Neural cell (in vitro differentiated cells): ENCODE results near the gene ZNF3. TPM values are rescaled to one million over a fixed set of nuclear protein-coding genes. Genes with fewer than 3 reads are reported as not detected.

Experiments used
- H2AFZ ChIP-seq: fragments of 200-600, 300-800 bp; sonication (generic), shearing (Covaris generic); 2 replicates; pipeline ENCODE4 v1.6.0; 2014; ENCODE audit warnings: low read depth, mild to moderate bottlenecking, antibody characterized with exemption, low read length, moderate library complexity
- H3F3A ChIP-seq: fragments of 200-600 bp; shearing (Covaris generic); 2 replicates; pipeline ENCODE4 v1.6.1; 2016; ENCODE audit warnings: mild to moderate bottlenecking, moderate library complexity, mixed read lengths, antibody characterized with exemption, low read length; ENCODE audit not compliant: insufficient read depth, poor library complexity, severe bottlenecking
- H3K27ac ChIP-seq: fragments of 200-600, 300-800 bp; sonication (generic), shearing (Covaris generic); 2 replicates; pipeline ENCODE4 v1.5.1; 2014; ENCODE audit warnings: mild to moderate bottlenecking, low read length, moderate library complexity
- H3K27me3 ChIP-seq: fragments of 300-800, 200-600 bp; sonication (generic), shearing (Covaris generic); 2 replicates; pipeline ENCODE4 v1.6.0; 2014; ENCODE audit warnings: mild to moderate bottlenecking, low read depth, low read length, moderate library complexity; ENCODE audit not compliant: insufficient read depth
- H3K36me3 ChIP-seq: fragments of 300-800, 200-600 bp; sonication (generic), shearing (Covaris generic); 2 replicates; pipeline ENCODE4 v1.5.1; 2014; ENCODE audit warnings: mild to moderate bottlenecking, antibody characterized with exemption, low read length, moderate library complexity; ENCODE audit not compliant: insufficient read depth
- H3K4me2 ChIP-seq: fragments of 300-800, 200-600 bp; sonication (generic), shearing (Covaris generic); 2 replicates; pipeline ENCODE4 v1.6.0; 2014; ENCODE audit warnings: mild to moderate bottlenecking, low read length
- H3K4me3 ChIP-seq: fragments of 300-800, 200-600 bp; sonication (generic), shearing (Covaris generic); 2 replicates; pipeline ENCODE4 v1.5.1; 2014; ENCODE audit warnings: mild to moderate bottlenecking, low read length, moderate library complexity
- H3K79me2 ChIP-seq: fragments of 200-600 bp; shearing (Covaris generic); replicated peaks from 2 replicates; pipeline ENCODE4 v1.6.0; 2014; ENCODE audit warnings: mild to moderate bottlenecking, low read length, moderate library complexity; ENCODE audit not compliant: insufficient read depth
- H3K9ac ChIP-seq: fragments of 300-800, 200-600 bp; sonication (generic), shearing (Covaris generic); 2 replicates; pipeline ENCODE4 v1.6.1; 2016; ENCODE audit warnings: mild to moderate bottlenecking, low read length, mixed read lengths
- H3K9me2 ChIP-seq: fragments of 200-600 bp; shearing (Covaris generic); 2 replicates; pipeline ENCODE4 v1.6.1; 2016; ENCODE audit warnings: mild to moderate bottlenecking, low read length, mixed read lengths; ENCODE audit not compliant: insufficient read depth
- H3K9me3 ChIP-seq: fragments of 200-600, 300-800 bp; sonication (generic), shearing (Covaris generic); 2 replicates; pipeline ENCODE4 v1.6.1; 2016; ENCODE audit warnings: mild to moderate bottlenecking, mixed run types, low read length, moderate library complexity, mixed read lengths
- H4K20me1 ChIP-seq: fragments of 200-600 bp; shearing (Covaris generic); 2 replicates; pipeline ENCODE4 v1.6.1; 2016; ENCODE audit warnings: mild to moderate bottlenecking, mixed run types; ENCODE audit not compliant: insufficient read depth
- EP300 ChIP-seq: fragments of 450-650 bp; conservative IDR thresholded peaks from 2 replicates; pipeline ENCODE4 v1.6.1; 2014; ENCODE audit warnings: antibody characterized with exemption, mild to moderate bottlenecking, moderate library complexity; ENCODE audit not compliant: poor library complexity, severe bottlenecking
- EZH2 ChIP-seq: fragments of 200-600, 300-800 bp; shearing (Covaris generic), sonication (generic); IDR thresholded peaks from 2 replicates; pipeline ENCODE4 v1.6.1; 2014; ENCODE audit warnings: antibody characterized with exemption, low read length, borderline replicate concordance, mild to moderate bottlenecking; ENCODE audit not compliant: insufficient read depth, poor library complexity, severe bottlenecking
- MXI1 ChIP-seq: fragments of 450-650 bp; conservative IDR thresholded peaks from 2 replicates; pipeline ENCODE4 v1.6.1; 2014; ENCODE audit warnings: antibody characterized with exemption, mild to moderate bottlenecking; ENCODE audit not compliant: poor library complexity, severe bottlenecking
- POLR2AphosphoS5 ChIP-seq: IDR thresholded peaks from 2 replicates; pipeline ENCODE4 v1.6.1; 2012
- RAD21 ChIP-seq: fragments of 450-650 bp; conservative IDR thresholded peaks from 2 replicates; pipeline ENCODE4 v1.6.1; 2014; ENCODE audit warnings: antibody characterized with exemption, mild to moderate bottlenecking, moderate library complexity
- SMC3 ChIP-seq: fragments of 450-650 bp; conservative IDR thresholded peaks from 2 replicates; pipeline ENCODE4 v1.6.1; 2014; ENCODE audit warnings: antibody characterized with exemption, mild to moderate bottlenecking, moderate library complexity; ENCODE audit not compliant: poor library complexity
- TAF1 ChIP-seq: IDR thresholded peaks from 2 replicates; pipeline ENCODE4 v1.6.1; 2012; ENCODE audit warnings: low read depth
- polyA plus RNA-seq: library from polyadenylated mRNA; depleted of rRNA; stranded (reverse); fragments of >200 nt; gene quantifications from 2 replicates; pipeline ENCODE4 v1.2.3, GENCODE V29; 2014
- TF ChIP-seq, protein P1 (sequence below): IDR thresholded peaks from 2 replicates; pipeline ENCODE4 v1.6.1; 2012; ENCODE audit warnings: borderline replicate concordance
- TF ChIP-seq, protein P2 (sequence below): fragments of 450-650 bp; IDR thresholded peaks from 2 replicates; pipeline ENCODE4 v1.5.1; 2014; ENCODE audit warnings: antibody characterized with exemption, mild to moderate bottlenecking, moderate library complexity; ENCODE audit not compliant: poor library complexity, severe bottlenecking

The ZNF3 gene
- polyA plus RNA-seq, 1 donor from 2014 or later, result 57.2 TPM

DNA sequence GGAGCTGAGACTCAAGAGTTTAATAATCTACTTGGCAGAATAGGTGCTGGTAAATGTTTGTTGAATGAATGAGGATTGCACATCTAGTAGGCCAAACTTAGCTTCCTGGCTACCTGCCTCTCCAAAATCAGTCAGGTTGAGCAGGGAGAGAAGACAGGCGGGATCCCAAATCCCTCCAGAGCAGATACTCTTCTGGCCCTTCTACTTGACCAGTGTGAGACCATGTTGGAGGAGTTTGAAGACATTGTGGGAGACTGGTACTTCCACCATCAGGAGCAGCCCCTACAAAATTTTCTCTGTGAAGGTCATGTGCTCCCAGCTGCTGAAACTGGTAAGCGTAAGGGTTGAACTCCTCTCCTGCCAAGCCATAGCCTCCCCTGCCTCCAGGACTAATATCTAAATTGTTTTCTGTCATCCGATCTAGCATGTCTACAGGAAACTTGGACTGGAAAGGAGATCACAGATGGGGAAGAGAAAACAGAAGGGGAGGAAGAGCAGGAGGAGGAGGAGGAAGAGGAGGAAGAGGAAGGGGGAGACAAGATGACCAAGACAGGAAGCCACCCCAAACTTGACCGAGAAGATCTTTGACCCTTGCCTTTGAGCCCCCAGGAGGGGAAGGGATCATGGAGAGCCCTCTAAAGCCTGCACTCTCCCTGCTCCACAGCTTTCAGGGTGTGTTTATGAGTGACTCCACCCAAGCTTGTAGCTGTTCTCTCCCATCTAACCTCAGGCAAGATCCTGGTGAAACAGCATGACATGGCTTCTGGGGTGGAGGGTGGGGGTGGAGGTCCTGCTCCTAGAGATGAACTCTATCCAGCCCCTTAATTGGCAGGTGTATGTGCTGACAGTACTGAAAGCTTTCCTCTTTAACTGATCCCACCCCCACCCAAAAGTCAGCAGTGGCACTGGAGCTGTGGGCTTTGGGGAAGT is 43.0 kb upstream of the ZNF3 start:
- H3F3A ChIP-seq, result peaks cover 3% of the 10 kb centered on the region
- peaks cover 8% of the 10 kb centered on the region for H3K36me3 ChIP-seq
- TF ChIP-seq EZH2 (no peak), POLR2AphosphoS5 (no peak), EP300 (no peak), SMC3 (no peak), TAF1 (no peak), MXI1 (no peak), RAD21 (no peak)
- TF ChIP-seq, protein P1, sequence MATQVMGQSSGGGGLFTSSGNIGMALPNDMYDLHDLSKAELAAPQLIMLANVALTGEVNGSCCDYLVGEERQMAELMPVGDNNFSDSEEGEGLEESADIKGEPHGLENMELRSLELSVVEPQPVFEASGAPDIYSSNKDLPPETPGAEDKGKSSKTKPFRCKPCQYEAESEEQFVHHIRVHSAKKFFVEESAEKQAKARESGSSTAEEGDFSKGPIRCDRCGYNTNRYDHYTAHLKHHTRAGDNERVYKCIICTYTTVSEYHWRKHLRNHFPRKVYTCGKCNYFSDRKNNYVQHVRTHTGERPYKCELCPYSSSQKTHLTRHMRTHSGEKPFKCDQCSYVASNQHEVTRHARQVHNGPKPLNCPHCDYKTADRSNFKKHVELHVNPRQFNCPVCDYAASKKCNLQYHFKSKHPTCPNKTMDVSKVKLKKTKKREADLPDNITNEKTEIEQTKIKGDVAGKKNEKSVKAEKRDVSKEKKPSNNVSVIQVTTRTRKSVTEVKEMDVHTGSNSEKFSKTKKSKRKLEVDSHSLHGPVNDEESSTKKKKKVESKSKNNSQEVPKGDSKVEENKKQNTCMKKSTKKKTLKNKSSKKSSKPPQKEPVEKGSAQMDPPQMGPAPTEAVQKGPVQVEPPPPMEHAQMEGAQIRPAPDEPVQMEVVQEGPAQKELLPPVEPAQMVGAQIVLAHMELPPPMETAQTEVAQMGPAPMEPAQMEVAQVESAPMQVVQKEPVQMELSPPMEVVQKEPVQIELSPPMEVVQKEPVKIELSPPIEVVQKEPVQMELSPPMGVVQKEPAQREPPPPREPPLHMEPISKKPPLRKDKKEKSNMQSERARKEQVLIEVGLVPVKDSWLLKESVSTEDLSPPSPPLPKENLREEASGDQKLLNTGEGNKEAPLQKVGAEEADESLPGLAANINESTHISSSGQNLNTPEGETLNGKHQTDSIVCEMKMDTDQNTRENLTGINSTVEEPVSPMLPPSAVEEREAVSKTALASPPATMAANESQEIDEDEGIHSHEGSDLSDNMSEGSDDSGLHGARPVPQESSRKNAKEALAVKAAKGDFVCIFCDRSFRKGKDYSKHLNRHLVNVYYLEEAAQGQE, result no peak
- TF ChIP-seq, protein P2, sequence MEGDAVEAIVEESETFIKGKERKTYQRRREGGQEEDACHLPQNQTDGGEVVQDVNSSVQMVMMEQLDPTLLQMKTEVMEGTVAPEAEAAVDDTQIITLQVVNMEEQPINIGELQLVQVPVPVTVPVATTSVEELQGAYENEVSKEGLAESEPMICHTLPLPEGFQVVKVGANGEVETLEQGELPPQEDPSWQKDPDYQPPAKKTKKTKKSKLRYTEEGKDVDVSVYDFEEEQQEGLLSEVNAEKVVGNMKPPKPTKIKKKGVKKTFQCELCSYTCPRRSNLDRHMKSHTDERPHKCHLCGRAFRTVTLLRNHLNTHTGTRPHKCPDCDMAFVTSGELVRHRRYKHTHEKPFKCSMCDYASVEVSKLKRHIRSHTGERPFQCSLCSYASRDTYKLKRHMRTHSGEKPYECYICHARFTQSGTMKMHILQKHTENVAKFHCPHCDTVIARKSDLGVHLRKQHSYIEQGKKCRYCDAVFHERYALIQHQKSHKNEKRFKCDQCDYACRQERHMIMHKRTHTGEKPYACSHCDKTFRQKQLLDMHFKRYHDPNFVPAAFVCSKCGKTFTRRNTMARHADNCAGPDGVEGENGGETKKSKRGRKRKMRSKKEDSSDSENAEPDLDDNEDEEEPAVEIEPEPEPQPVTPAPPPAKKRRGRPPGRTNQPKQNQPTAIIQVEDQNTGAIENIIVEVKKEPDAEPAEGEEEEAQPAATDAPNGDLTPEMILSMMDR, result no peak
- H3K4me2 ChIP-seq, result no peak overlapping the region
- H3K9ac ChIP-seq, result no peak overlapping the region
- H3K79me2 ChIP-seq, result peaks cover 4% of the 10 kb centered on the region
- H2AFZ ChIP-seq, result no peak overlapping the region
- no peaks in the 10 kb centered on the region for H3K9me3 ChIP-seq
- H3K27me3 ChIP-seq, result no peaks in the 10 kb centered on the region
- H3K27ac ChIP-seq, result no peak overlapping the region
- no peaks in the 10 kb centered on the region for H4K20me1 ChIP-seq
- no peak overlapping the region for H3K4me3 ChIP-seq
- H3K9me2 ChIP-seq, result no peaks in the 10 kb centered on the region

DNA sequence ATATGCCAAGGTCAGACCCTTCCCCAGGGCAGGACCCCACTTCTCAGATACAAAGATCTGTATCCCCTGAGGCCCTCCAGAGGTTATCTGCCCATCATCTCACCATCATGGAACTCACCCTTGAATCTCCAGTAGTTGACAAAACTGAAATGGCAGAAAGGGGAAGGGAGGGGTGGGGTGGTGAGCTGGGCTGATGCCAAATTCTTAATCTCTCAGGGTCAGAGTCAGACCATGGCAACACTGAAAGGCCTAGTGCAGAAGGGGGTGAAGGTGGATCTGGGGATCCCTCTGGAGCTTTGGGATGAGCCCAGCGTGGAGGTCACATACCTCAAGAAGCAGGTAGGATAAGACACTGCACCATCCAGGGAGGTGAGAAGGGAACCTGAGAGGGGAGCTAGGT is 41.0 kb upstream of the ZNF3 start:
- Histone ChIP-seq H3K4me2 (no peak overlapping the region), H4K20me1 (no peaks in the 10 kb centered on the region), H3K79me2 (peaks cover 4% of the 10 kb centered on the region), H3K9ac (no peak overlapping the region), H3K36me3 (peaks cover 8% of the 10 kb centered on the region), H3F3A (peaks cover 6% of the 10 kb centered on the region), H3K4me3 (no peak overlapping the region), H3K9me3 (no peaks in the 10 kb centered on the region), H3K27me3 (no peaks in the 10 kb centered on the region), H3K27ac (no peak overlapping the region), H3K9me2 (no peaks in the 10 kb centered on the region), H2AFZ (no peak overlapping the region)
- TF ChIP-seq RAD21 (no peak), TAF1 (no peak)
- TF ChIP-seq, protein P2, result no peak
- TF ChIP-seq, protein P1, result no peak
